Measurements from ENCODE around the gene TRIM41. TPM values are rescaled to one million over a fixed set of nuclear protein-coding genes. Genes with fewer than 3 reads are reported as not detected.

TRIM41 gene
- total RNA-seq, 1 experiment from 2014 or later: 34.2 TPM

DNA sequence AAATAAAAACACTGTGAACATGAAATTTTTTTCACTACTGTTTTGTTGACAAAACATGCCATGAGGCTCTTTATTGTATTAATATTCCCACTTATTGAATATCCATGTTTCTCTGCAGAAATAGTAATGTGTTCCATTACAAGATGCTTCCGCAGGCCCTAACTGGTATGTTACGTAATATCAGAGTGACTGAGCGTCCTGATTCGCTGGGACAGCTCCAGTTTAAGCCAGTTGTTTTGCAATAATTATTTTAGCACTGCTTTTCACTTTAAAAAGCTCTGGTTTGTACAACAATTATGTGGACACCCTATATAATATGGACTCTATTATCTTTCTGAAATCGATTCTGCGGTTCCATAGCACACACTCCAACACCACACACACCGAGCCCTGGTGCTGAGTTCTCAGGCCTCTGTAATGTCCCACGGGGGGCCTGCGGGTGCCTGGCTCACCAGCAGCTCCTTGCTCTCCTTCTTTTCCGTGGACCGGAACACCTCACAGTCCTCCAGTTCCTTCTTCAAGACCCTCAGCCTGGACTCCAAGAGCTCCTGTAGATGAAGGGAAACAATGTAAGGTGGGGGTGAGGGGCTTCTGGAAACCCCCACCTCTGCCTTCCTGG, 19.9 kb upstream of the TRIM41 start:
- Mint-ChIP-seq H3K27ac (no peak overlapping the region; a peak in 1 of 7 replicates), H3K9me3 (peaks cover 11 to 16% of the 10 kb centered on the region in 2 experiments; a peak in 3 of 5 replicates), H3K4me3 (peak overlapping the region; percentile 66 to 88; a peak in 4 of 5 replicates), H3K4me1 (peaks cover 47 to 56% of the 10 kb centered on the region in 2 experiments), H3K27me3 (ENCODE audit: low read depth) (peaks cover 90% of the 10 kb centered on the region), H3K36me3 (ENCODE audit: insufficient read depth in 1 of 3, low read depth in 3 of 3) (peaks cover 0 to 8% (median 0%) of the 10 kb centered on the region in 3 experiments; a peak in 2 of 7 replicates)
- H2BK120ac ChIP-seq (ENCODE audit: low read depth, low read length, poor library complexity, severe bottlenecking): no peak overlapping the region
- no peak for DNase-seq
- no peak overlapping the region for H2BK12ac ChIP-seq (ENCODE audit: insufficient read length, low read depth, low read length)
- no peak overlapping the region for H3K23ac ChIP-seq (ENCODE audit: insufficient read length, low read depth, low read length)
- no peak overlapping the region for H4K91ac ChIP-seq (ENCODE audit: insufficient read length, low read depth, low read length)
- no peak overlapping the region for H3K27ac ChIP-seq (ENCODE audit: insufficient read length, low read depth, low read length)
- no CpG with 5 or more reads among the region's 11 CpGs for WGBS (ENCODE audit: extremely low coverage, insufficient read length, low lambda C conversion rate)
- no peak overlapping the region for H3K56ac ChIP-seq (ENCODE audit: insufficient read length, low read depth, low read length)
- no peak overlapping the region for H4K8ac ChIP-seq (replicated peaks; ENCODE audit: insufficient read length, low read depth, low read length)
- H2AK5ac ChIP-seq (ENCODE audit: insufficient read length, low read length): no peak overlapping the region
- peaks cover 26% of the 10 kb centered on the region; the same call in 1 of the 2 replicates for H3K27me3 ChIP-seq (ENCODE audit: insufficient read depth, low read length)
- no peak overlapping the region for H3K14ac ChIP-seq (ENCODE audit: insufficient read depth, low read length)
- H3K23me2 ChIP-seq (ENCODE audit: insufficient read length, low read depth, low read length, poor library complexity, severe bottlenecking): peaks cover 26% of the 10 kb centered on the region
- no peak overlapping the region for H2AFZ ChIP-seq (ENCODE audit: low read length)
- no peak overlapping the region for H3T11ph ChIP-seq (ENCODE audit: low read length)
- no peak overlapping the region for H2BK5ac ChIP-seq (ENCODE audit: insufficient read length, low read length)
- H3K4me1 ChIP-seq (ENCODE audit: insufficient read depth, low read length): peaks cover 5% of the 10 kb centered on the region; the same call in 1 of the 2 replicates
- H3K18ac ChIP-seq (ENCODE audit: insufficient read length, low read depth, low read length): no peak overlapping the region
- H2BK15ac ChIP-seq (ENCODE audit: low read depth, low read length): no peak overlapping the region
- no peaks in the 10 kb centered on the region for H3K79me2 ChIP-seq (ENCODE audit: insufficient read depth, low read length)
- H3K4ac ChIP-seq (ENCODE audit: low read depth, low read length): no peak overlapping the region
- peak overlapping the region; percentile 92 for H3K4me2 ChIP-seq (ENCODE audit: insufficient read depth, insufficient read length, low read length)
- no peak overlapping the region for H2BK20ac ChIP-seq (ENCODE audit: low read depth, low read length, poor library complexity, severe bottlenecking)
- H4K20me1 ChIP-seq (ENCODE audit: control insufficient read depth, insufficient read depth, insufficient read length): no peaks in the 10 kb centered on the region
- TF ChIP-seq, protein P1, sequence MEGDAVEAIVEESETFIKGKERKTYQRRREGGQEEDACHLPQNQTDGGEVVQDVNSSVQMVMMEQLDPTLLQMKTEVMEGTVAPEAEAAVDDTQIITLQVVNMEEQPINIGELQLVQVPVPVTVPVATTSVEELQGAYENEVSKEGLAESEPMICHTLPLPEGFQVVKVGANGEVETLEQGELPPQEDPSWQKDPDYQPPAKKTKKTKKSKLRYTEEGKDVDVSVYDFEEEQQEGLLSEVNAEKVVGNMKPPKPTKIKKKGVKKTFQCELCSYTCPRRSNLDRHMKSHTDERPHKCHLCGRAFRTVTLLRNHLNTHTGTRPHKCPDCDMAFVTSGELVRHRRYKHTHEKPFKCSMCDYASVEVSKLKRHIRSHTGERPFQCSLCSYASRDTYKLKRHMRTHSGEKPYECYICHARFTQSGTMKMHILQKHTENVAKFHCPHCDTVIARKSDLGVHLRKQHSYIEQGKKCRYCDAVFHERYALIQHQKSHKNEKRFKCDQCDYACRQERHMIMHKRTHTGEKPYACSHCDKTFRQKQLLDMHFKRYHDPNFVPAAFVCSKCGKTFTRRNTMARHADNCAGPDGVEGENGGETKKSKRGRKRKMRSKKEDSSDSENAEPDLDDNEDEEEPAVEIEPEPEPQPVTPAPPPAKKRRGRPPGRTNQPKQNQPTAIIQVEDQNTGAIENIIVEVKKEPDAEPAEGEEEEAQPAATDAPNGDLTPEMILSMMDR (conservative IDR thresholded peaks at IDR 0.05): no peak
- no peak overlapping the region for H3K9ac ChIP-seq (ENCODE audit: extremely low read depth, insufficient read length, low read length)
- H3K9me3 ChIP-seq (ENCODE audit: control insufficient read depth, low read depth, low read length): no peaks in the 10 kb centered on the region
- H3K79me1 ChIP-seq (ENCODE audit: insufficient read depth, low read depth, low read length, poor library complexity, severe bottlenecking): no peaks in the 10 kb centered on the region
- H4K5ac ChIP-seq (ENCODE audit: insufficient read length, low read depth, low read length): no peak overlapping the region

Measured in H9 (cell line).